Activated CD4-positive, alpha-beta memory T cell treated with anti-CD3 and anti-CD28 coated beads for 36 hours (primary cell): ENCODE measurements around the gene FAM83G. TPM values are rescaled to one million over a fixed set of nuclear protein-coding genes. Genes with fewer than 3 reads are reported as not detected.

Source experiments
- CTCF ChIA-PET: fragments of 350-600 bp; sonication (Branson Sonifier 250); formaldehyde crosslinking; loops from one replicate; lab custom pipeline; 2021; ENCODE audit warnings: antibody characterized with exemption, inconsistent platforms; lab: Charles Lee
- POLR2A ChIA-PET: fragments of 350-600 bp; sonication (Branson Sonifier 250); formaldehyde crosslinking; loops from one replicate; lab custom pipeline; 2021; ENCODE audit warnings: antibody characterized with exemption; lab: Charles Lee
- DNase-seq: peaks from one replicate; pipeline ENCODE4 v3.0.0-alpha.2; 2020
- H3K27ac Mint-ChIP-seq: one replicate; pipeline ENCODE4 v1.8.0; 2021; ENCODE audit warnings: mixed read lengths
- H3K27me3 Mint-ChIP-seq: one replicate; pipeline ENCODE4 v1.8.0; 2021; ENCODE audit warnings: mixed read lengths
- H3K36me3 Mint-ChIP-seq: one replicate; pipeline ENCODE4 v1.8.0; 2021; ENCODE audit warnings: mixed read lengths
- H3K4me1 Mint-ChIP-seq: one replicate; pipeline ENCODE4 v1.8.0; 2021; ENCODE audit warnings: low read depth, mixed read lengths
- H3K4me3 Mint-ChIP-seq: one replicate; pipeline ENCODE4 v1.8.0; 2021; ENCODE audit warnings: mild to moderate bottlenecking, mixed read lengths
- H3K9me3 Mint-ChIP-seq: one replicate; pipeline ENCODE4 v1.8.0; 2021; ENCODE audit warnings: mixed read lengths
- intact Hi-C: fragments of 100-400 bp; cut with micrococcal nuclease; formaldehyde crosslinking; loops from one replicate; pipeline ENCODE4 v1.15.1; 2023
- total RNA-seq, 2 experiments: library from RNA; stranded (reverse); gene quantifications; one replicate each; pipeline ENCODE4 v1.2.3, GENCODE V29; 2021

Gene FAM83G
- total RNA-seq, 2 experiments from 2014 or later = 12.6 to 14.3 TPM

GRCh38 chr17:19013806-19014627, 9.5 kb upstream of the FAM83G start:
- ChIA-PET POLR2A (no interaction called here), CTCF (no interaction called here)
- intact Hi-C loops = no loop called here
- Mint-ChIP-seq H3K4me3 (no peak overlapping the region), H3K9me3 (no peaks in the 10 kb centered on the region), H3K27ac (no peak overlapping the region), H3K36me3 (no peaks in the 10 kb centered on the region), H3K27me3 (peaks cover 2% of the 10 kb centered on the region), H3K4me1 (no peaks in the 10 kb centered on the region)
- DNase-seq = no peak

DNA sequence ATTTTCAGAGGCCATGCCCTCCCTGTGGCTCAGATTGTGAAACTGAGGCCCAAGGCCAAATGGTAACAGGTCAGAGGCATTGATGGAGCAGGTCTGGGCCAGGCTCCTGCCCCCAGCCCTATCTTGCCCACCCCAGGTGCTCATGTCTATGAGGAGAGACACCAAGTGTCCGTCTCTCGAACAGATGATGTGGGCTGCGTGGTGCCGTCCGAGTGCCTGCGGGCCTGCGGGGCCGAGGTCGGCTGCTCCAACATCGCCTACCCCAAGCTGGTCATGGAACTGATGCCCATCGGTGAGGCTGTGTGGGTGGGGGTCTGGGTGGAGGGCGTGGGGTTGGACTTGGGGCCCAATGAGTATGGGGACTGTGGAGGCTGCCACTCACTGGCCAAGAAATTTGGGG, 8.7 kb upstream of the FAM83G start:
- H3K27me3 Mint-ChIP-seq = peaks cover 2% of the 10 kb centered on the region
- no peak overlapping the region for H3K4me3 Mint-ChIP-seq
- ChIA-PET POLR2A (no interaction called here), CTCF (no interaction called here)
- no peak overlapping the region for H3K27ac Mint-ChIP-seq
- DNase-seq = no peak
- H3K36me3 Mint-ChIP-seq = no peaks in the 10 kb centered on the region
- H3K9me3 Mint-ChIP-seq = no peaks in the 10 kb centered on the region
- H3K4me1 Mint-ChIP-seq = no peaks in the 10 kb centered on the region
- intact Hi-C loops = no loop called here

GRCh38 chr17:19012171-19013080, 7.9 kb upstream of the FAM83G start:
- H3K9me3 Mint-ChIP-seq = no peaks in the 10 kb centered on the region
- H3K36me3 Mint-ChIP-seq = no peaks in the 10 kb centered on the region
- CTCF ChIA-PET = no interaction called here
- POLR2A ChIA-PET = no interaction called here
- no peak overlapping the region for H3K27ac Mint-ChIP-seq
- H3K27me3 Mint-ChIP-seq = peaks cover 2% of the 10 kb centered on the region
- no peak for DNase-seq
- H3K4me1 Mint-ChIP-seq = no peaks in the 10 kb centered on the region
- intact Hi-C loops = no loop called here
- no peak overlapping the region for H3K4me3 Mint-ChIP-seq

DNA sequence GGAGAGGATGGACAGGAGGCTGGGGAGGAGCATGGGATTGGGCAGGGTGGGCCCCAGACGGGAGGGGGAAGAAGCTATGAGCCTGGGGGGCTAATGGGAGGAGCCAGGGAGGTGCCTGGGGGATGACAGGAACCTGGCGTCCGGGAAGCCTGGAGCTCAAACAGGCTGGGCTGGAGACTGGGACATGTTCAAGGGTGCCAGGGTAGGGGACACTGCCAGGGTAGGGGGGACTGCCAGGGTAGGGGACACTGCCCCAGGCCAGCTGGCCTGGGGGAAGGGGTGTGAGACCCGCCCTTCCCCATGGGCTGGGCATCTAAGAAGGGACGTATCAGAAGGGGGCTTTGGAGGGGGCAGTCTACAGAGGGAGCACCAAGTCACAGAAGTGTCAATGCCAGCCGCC, 7.0 kb upstream of the FAM83G start:
- POLR2A ChIA-PET = no interaction called here
- CTCF ChIA-PET = no interaction called here
- Mint-ChIP-seq H3K4me3 (no peak overlapping the region), H3K36me3 (no peaks in the 10 kb centered on the region), H3K27ac (no peak overlapping the region), H3K4me1 (no peaks in the 10 kb centered on the region), H3K9me3 (no peaks in the 10 kb centered on the region), H3K27me3 (no peaks in the 10 kb centered on the region)
- DNase-seq = no peak
- intact Hi-C loops = no loop called here

- H3K27me3 Mint-ChIP-seq = no peaks in the 10 kb centered on the region
- ChIA-PET CTCF (no interaction called here), POLR2A (no interaction called here)
- no peaks in the 10 kb centered on the region for H3K4me1 Mint-ChIP-seq
- H3K36me3 Mint-ChIP-seq = no peaks in the 10 kb centered on the region
- intact Hi-C loops = no loop called here
- H3K9me3 Mint-ChIP-seq = no peaks in the 10 kb centered on the region
- no peak overlapping the region for H3K4me3 Mint-ChIP-seq
- no peak overlapping the region for H3K27ac Mint-ChIP-seq
- no peak for DNase-seq
Measured at GRCh38 chr17:19010729-19011505, 6.4 kb upstream of the FAM83G start.

DNA sequence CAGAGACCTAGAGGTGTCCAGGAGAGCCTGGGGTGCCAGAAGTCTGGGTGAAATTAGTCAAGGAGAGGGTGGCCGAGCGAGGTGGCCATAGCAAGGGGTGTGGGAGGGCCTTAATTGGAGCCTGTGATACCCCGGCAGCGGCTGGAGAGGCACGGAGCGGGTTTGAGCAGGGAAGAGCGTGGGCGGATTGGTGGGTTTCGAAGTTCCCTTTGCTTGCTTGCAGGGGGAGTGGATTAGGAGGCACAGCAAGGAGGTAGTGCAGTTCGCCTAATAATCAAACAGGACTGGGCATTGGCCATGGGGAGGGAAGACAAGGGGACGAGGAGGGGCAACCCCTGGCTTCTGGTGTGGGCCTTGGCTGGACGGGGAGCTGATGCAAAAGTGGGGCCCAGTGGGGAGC, 5.4 kb upstream of the FAM83G start:
- no peaks in the 10 kb centered on the region for H3K27me3 Mint-ChIP-seq
- no peak overlapping the region for H3K4me3 Mint-ChIP-seq
- no peaks in the 10 kb centered on the region for H3K9me3 Mint-ChIP-seq
- ChIA-PET POLR2A (no interaction called here), CTCF (no interaction called here)
- no peak for DNase-seq
- H3K27ac Mint-ChIP-seq = no peak overlapping the region
- intact Hi-C loops = loop anchor here (10.0 kb wide), 1 partner anchor 155 kb away; the partner anchor contains the start of gene PRPSAP2
- H3K4me1 Mint-ChIP-seq = peaks cover under 1% of the 10 kb centered on the region
- no peaks in the 10 kb centered on the region for H3K36me3 Mint-ChIP-seq

- H3K27me3 Mint-ChIP-seq = no peaks in the 10 kb centered on the region
- H3K36me3 Mint-ChIP-seq = peaks cover 12% of the 10 kb centered on the region
- H3K27ac Mint-ChIP-seq = no peak overlapping the region
- no peak for DNase-seq
- ChIA-PET CTCF (interaction anchor here (1.1 to 1.2 kb wide), 2 partner anchors 45 to 790 kb away, joined by 3 to 7 read pairs; no protein-coding TSS in a partner anchor), POLR2A (interaction anchor here (0.6 kb wide), 1 partner anchor 221 kb away, joined by 4 read pairs; no protein-coding TSS in a partner anchor)
- no peak overlapping the region for H3K4me3 Mint-ChIP-seq
- peaks cover 21% of the 10 kb centered on the region for H3K4me1 Mint-ChIP-seq
- no peaks in the 10 kb centered on the region for H3K9me3 Mint-ChIP-seq
- intact Hi-C loops = loop anchor here (10.0 kb wide), 1 partner anchor 152 kb away; the partner anchor contains the start of gene PRPSAP2
Measured at GRCh38 chr17:19006698-19007097, 2.1 kb upstream of the FAM83G start.

DNA sequence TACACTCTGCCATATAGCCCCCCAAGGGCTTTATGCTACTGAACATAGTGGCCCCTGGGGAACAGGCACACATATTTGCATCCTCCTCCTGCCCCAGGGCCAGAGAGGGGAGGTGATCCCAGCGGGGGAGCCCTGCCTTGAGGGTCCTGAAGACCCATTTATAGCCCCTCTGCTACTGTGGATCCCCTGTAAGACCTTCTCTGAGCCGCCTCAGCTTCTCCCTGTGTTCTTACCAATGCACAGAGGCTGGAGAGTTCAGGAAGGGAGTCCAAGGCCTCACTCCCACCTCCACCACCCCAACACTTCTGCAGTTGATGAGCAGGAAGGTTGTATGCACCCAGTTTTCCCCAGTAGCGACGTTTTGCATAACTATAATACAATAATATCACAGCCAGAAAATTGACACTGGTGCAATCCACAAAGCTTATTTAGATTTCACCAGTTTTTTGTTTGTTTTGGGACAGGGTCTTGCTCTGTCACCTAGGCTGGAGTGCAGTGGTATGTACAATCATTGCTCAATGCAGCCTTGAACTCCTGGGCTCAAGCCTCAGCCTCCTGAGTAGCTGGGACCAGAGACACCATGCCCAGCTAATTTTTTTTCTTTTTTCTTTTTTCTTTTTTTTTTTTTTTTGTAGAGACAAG, 1.3 kb upstream of the FAM83G start:
- intact Hi-C loops = loop anchor here (2.0 to 10.0 kb wide), 2 partner anchors 45 to 151 kb away; partner anchors contain the start of gene PRPSAP2
- H3K9me3 Mint-ChIP-seq = no peaks in the 10 kb centered on the region
- CTCF ChIA-PET = interaction anchor here (1.1 kb wide), 1 partner anchor 789 kb away, joined by 3 read pairs; no protein-coding TSS in a partner anchor
- H3K27me3 Mint-ChIP-seq = no peaks in the 10 kb centered on the region
- H3K36me3 Mint-ChIP-seq = peaks cover 15% of the 10 kb centered on the region
- POLR2A ChIA-PET = interaction anchor here (0.6 kb wide), 1 partner anchor 220 kb away, joined by 4 read pairs; no protein-coding TSS in a partner anchor
- no peak overlapping the region for H3K4me3 Mint-ChIP-seq
- H3K4me1 Mint-ChIP-seq = peaks cover 29% of the 10 kb centered on the region
- H3K27ac Mint-ChIP-seq = peak overlapping the region; percentile 62
- no peak for DNase-seq

DNA sequence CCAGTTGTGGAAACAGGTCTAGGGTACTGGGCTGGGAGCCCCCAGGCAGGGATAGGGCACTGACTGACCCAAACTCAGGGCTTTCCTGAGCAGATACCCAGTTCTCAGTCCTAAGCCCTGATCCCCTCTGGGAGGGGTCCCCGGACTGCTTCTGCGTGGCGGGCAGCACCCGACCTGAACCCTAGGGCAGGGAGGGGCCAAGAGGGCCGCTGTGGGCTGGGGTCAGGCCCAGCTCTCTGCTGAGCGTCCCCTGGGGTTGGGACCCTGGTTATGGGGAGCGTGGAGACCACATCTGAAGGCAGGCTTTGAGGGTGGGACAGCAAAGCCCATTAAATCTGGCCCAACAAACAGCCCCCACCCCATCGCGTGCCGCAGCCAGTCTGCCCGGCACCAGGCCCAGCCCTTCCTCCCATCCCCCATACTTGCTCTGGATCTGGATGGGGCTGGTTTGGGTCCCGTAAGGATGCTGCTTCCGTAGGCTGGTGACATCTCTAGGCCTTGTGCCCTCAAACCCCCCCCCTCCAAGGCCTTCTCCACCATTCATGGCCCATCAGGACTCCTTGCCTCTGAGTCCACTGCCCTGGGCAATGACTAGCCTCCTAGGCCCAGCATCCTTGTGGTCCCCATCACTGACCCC, 691 bp upstream of the FAM83G start:
- intact Hi-C loops = loop anchor here (2.0 to 10.0 kb wide), 2 partner anchors 44 to 150 kb away; partner anchors contain the start of gene PRPSAP2
- POLR2A ChIA-PET = interaction anchor here (0.7 to 1.1 kb wide), 4 partner anchors 18 to 146 kb away, joined by 3 read pairs; no protein-coding TSS in a partner anchor
- DNase-seq = no peak
- peaks cover 19% of the 10 kb centered on the region for H3K36me3 Mint-ChIP-seq
- H3K27ac Mint-ChIP-seq = peak overlapping the region; percentile 86
- no peaks in the 10 kb centered on the region for H3K9me3 Mint-ChIP-seq
- H3K4me3 Mint-ChIP-seq = peak overlapping the region; percentile 67
- no peaks in the 10 kb centered on the region for H3K27me3 Mint-ChIP-seq
- peaks cover 33% of the 10 kb centered on the region for H3K4me1 Mint-ChIP-seq
- CTCF ChIA-PET = interaction anchor here (0.5 to 3.5 kb wide), 3 partner anchors 44 to 788 kb away, joined by 3 to 32 read pairs (median 3); no protein-coding TSS in a partner anchor

DNA sequence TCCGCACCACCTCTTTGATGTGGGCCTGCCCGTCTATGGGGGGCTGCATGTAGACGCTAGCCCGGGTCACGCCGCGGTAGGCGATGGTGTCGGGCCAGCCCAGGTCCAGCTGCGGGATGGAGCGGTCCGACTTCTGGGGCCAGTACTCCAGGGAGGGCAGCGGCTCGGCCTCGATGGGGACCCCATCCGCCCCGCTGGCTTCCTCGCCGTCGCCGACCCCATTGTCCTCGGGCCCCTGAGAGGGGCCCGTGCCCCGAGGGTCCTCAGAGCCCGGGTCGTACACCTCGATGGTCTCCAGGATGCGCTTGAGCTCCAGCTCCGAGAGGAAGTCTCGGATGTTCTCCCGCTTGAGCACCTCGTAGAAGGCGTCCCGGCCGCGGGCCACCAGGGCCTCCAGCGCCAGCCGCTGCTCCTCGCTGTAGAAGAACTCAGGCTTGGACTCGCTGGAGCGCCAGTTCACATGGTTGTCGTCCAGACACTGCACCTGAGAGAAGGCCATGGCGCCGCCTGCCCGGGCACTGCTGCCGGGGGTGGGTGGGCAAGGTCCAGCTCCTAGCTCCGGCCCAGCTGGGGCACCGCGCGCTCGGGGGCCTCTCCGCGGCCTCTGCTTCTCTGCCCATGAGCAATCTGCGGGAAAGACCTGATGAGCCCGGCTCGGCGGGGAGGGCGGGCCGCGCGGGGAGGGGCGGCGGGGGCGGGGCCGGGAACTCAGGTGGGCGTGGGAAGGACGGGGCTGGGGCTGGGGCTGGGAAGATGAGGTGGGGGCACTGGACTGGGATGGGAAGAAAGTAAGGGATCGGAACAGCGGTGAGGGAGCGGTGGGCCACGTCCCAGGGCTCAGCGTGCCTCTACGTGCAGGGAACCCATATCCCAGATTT, 782 bp downstream of the FAM83G start:
- Mint-ChIP-seq H3K27me3 (no peaks in the 10 kb centered on the region), H3K4me3 (peak overlapping the region; percentile 90), H3K36me3 (peaks cover 19% of the 10 kb centered on the region), H3K27ac (peak overlapping the region; percentile 90), H3K4me1 (peaks cover 33% of the 10 kb centered on the region), H3K9me3 (no peaks in the 10 kb centered on the region)
- intact Hi-C loops = loop anchor here (2.0 to 10.0 kb wide), 2 partner anchors 43 to 149 kb away; partner anchors contain the start of gene PRPSAP2
- ChIA-PET POLR2A (interaction anchor here (1.0 to 1.1 kb wide), 2 partner anchors 29 to 145 kb away, joined by 3 read pairs; no protein-coding TSS in a partner anchor), CTCF (interaction anchor here (0.8 to 3.5 kb wide), 2 partner anchors 43 to 378 kb away, joined by 3 to 32 read pairs; no protein-coding TSS in a partner anchor)
- peak; percentile 64 for DNase-seq
